Measurements from ENCODE around the gene DDX28. TPM values are rescaled to one million over a fixed set of nuclear protein-coding genes. Genes with fewer than 3 reads are reported as not detected.

Gene DDX28
- total and polyA plus RNA-seq, 2 of the 4 experiments (the other 2 are of a cell fraction) = 9.2 to 10.0 TPM

GRCh38 chr16:68005211-68005610 lies 17.8 kb downstream of the DDX28 start:
- Histone ChIP-seq H4K5ac (ENCODE audit: low read depth, low read length) (no peak overlapping the region), H3K23ac (ENCODE audit: low read depth, low read length) (no peak overlapping the region), H4K91ac (ENCODE audit: insufficient read depth, low read depth, low read length) (no peak overlapping the region), H2AK5ac (ENCODE audit: low read depth, low read length) (no peak overlapping the region), H2BK15ac (ENCODE audit: low read depth, low read length) (no peak overlapping the region), H4K8ac (ENCODE audit: low read depth in 2 of 2, low read length in 2 of 2) (no peak overlapping the region), H3K9me3 (ENCODE audit: control insufficient read depth, insufficient read depth, low read length) (no peaks in the 10 kb centered on the region), H2AFZ (replicated peaks; ENCODE audit: low read length, poor library complexity) (no peak overlapping the region), H3K36me3 (ENCODE audit: control insufficient read depth, insufficient read depth, low read length) (no peaks in the 10 kb centered on the region), H3K4me2 (ENCODE audit: low read depth, low read length) (no peak overlapping the region), H4K20me1 (ENCODE audit: insufficient read depth, low read length) (no peaks in the 10 kb centered on the region), H3K4me3 (ENCODE audit: insufficient read depth, low read depth, low read length) (no peak overlapping the region), H3K9ac (ENCODE audit: low read depth, low read length) (no peak overlapping the region), H3K27me3 (ENCODE audit: control insufficient read depth, insufficient read depth, low read length) (peaks cover 5% of the 10 kb centered on the region), H3K4me1 (ENCODE audit: control insufficient read depth, insufficient read depth, low read length) (peaks cover 2% of the 10 kb centered on the region), H3K18ac (ENCODE audit: low read depth, low read length) (no peak overlapping the region), H2BK5ac (ENCODE audit: low read depth, low read length, poor library complexity, severe bottlenecking) (no peak overlapping the region), H3K14ac (replicated peaks; ENCODE audit: low read depth, low read length) (no peak overlapping the region), H2AK9ac (replicated peaks; ENCODE audit: low read depth, low read length, poor library complexity) (no peak overlapping the region), H2BK120ac (ENCODE audit: low read depth, low read length) (no peak overlapping the region), H3K79me1 (ENCODE audit: low read depth in 1 of 2, low read length in 2 of 2) (no peaks in the 10 kb centered on the region), H2BK20ac (ENCODE audit: low read depth, low read length) (no peak overlapping the region), H3K27ac (ENCODE audit: insufficient read depth, low read length) (no peak overlapping the region), H3K9me1 (ENCODE audit: insufficient read depth, low read length) (peaks cover 5% of the 10 kb centered on the region), H3K56ac (ENCODE audit: extremely low read depth, insufficient read depth, low read length) (no peak overlapping the region), H3K4ac (ENCODE audit: low read depth, low read length) (no peak overlapping the region)
- no TSS peak for BruUV-seq (replicated peaks)
- POLR2A ChIA-PET (ENCODE audit: unreplicated experiment) = no interaction called here
- CTCF ChIA-PET = interaction anchor here (1.7 kb wide), 1 partner anchor 36 kb away, joined by 5 read pairs; no protein-coding TSS in a partner anchor
- intact Hi-C loops (cut with micrococcal nuclease) = no loop called here
- WGBS, 2 experiments (ENCODE audit: extremely low coverage in 2 of 2, insufficient read length in 1 of 2) = no CpG with 5 or more reads among the region's 9 CpGs
- TF ChIP-seq CHD1 (IDR thresholded peaks at IDR 0.05; ENCODE audit: low read depth, low read length) (no peak), FOS (IDR thresholded peaks at IDR 0.05; ENCODE audit: low read depth, low read length) (no peak), BHLHE40 (IDR thresholded peaks at IDR 0.05; ENCODE audit: low read depth, low read length) (no peak), CEBPB (IDR thresholded peaks at IDR 0.05; ENCODE audit: low read depth, low read length) (no peak), POLR2A (IDR thresholded peaks at IDR 0.05; ENCODE audit: low read depth, low read length) (no peak), NFE2L2 (IDR thresholded peaks at IDR 0.05; ENCODE audit: low read depth, low read length) (no peak), MAZ (IDR thresholded peaks at IDR 0.05; ENCODE audit: borderline replicate concordance, low read depth, low read length) (no peak), SMC3 (IDR thresholded peaks at IDR 0.05; ENCODE audit: low read depth, low read length) (no peak), MXI1 (IDR thresholded peaks at IDR 0.05; ENCODE audit: borderline replicate concordance, low read depth, low read length) (no peak)
- dilution Hi-C loops (cut with HindIII; ENCODE audit: low sequenced_read_pairs, unreplicated experiment) = no loop called here
- no peak for DNase-seq
- ATAC-seq (ENCODE audit: low read depth) = no peak
- in situ Hi-C loops (cut with MboI; ENCODE audit: low sequenced_read_pairs) = no loop called here
